Stimulated activated CD8-positive, alpha-beta memory T cell treated with anti-CD3 and anti-CD28 coated beads, Interleukin-7, amount 100 ng/mL, for 1 hour (primary cell): ENCODE data around the gene ANKRD2.

ENCODE experiments used
- DNase-seq, 2 donors: peaks; one replicate each; pipeline ENCODE4 v3.0.0-alpha.2; 2020; ENCODE audit warnings: low read depth in 2 of 2

ANKRD2 gene

GRCh38 chr10:97596101-97597082 lies 23.8 kb downstream of the ANKRD2 start:
- no peak for DNase-seq

- DNase-seq, result no peak
These were observed 25.2 kb downstream of the ANKRD2 start for GRCh38 chr10:97597778-97598177.

- no peak for DNase-seq
These were observed 26.1 kb downstream of the ANKRD2 start for GRCh38 chr10:97598407-97599271.

- no peak for DNase-seq
These were observed 26.7 kb downstream of the ANKRD2 start for GRCh38 chr10:97599272-97599619.

GRCh38 chr10:97600616-97601015 lies 28.0 kb downstream of the ANKRD2 start:
- DNase-seq, result no peak

GRCh38 chr10:97601268-97602215 lies 29.0 kb downstream of the ANKRD2 start:
- no peak for DNase-seq

GRCh38 chr10:97607095-97607636 lies 34.6 kb downstream of the ANKRD2 start:
- no peak for DNase-seq

- no peak for DNase-seq
These were observed 36.5 kb downstream of the ANKRD2 start for GRCh38 chr10:97608991-97609561.

GRCh38 chr10:97611473-97611872 lies 38.9 kb downstream of the ANKRD2 start:
- no peak for DNase-seq

- no peak for DNase-seq
These were observed 39.8 kb downstream of the ANKRD2 start for GRCh38 chr10:97612386-97612785.

- DNase-seq, result no peak
These were observed 45.7 kb downstream of the ANKRD2 start for GRCh38 chr10:97618285-97618684.

- no peak for DNase-seq
These were observed 46.2 kb downstream of the ANKRD2 start for GRCh38 chr10:97618733-97619132.

GRCh38 chr10:97623277-97623676 lies 50.7 kb downstream of the ANKRD2 start:
- no peak for DNase-seq

- DNase-seq, result no peak
These were observed 55.2 kb downstream of the ANKRD2 start for GRCh38 chr10:97627731-97628130.

- no peak for DNase-seq
These were observed 55.6 kb downstream of the ANKRD2 start for GRCh38 chr10:97628228-97628627.

- DNase-seq, result no peak
These were observed 56.7 kb downstream of the ANKRD2 start for GRCh38 chr10:97629289-97629688.

GRCh38 chr10:97631098-97631497 lies 58.5 kb downstream of the ANKRD2 start:
- no peak for DNase-seq

- peak; percentile 80 to 81 for DNase-seq
These were observed 60.6 kb downstream of the ANKRD2 start, which contains the start of gene MORN4 for GRCh38 chr10:97632949-97633884. Gene MORN4, minus strand, starts transcription at chr10:97633500. Its CDS starts 13,847 bp downstream, at chr10:97619653.
